OCI-LY1 (cell line): ENCODE results near the gene RUFY3.

Source experiments
- H2AFZ ChIP-seq: fragments of 200-600 bp; sonication (generic), shearing (Covaris generic); 2 replicates; pipeline ENCODE4 v1.6.0; 2014; ENCODE audit warnings: antibody characterized with exemption, mild to moderate bottlenecking, low read length
- H3F3A ChIP-seq: fragments of 200-600 bp; sonication (generic), shearing (Covaris generic); 2 replicates; pipeline ENCODE4 v1.6.0; 2014; ENCODE audit warnings: mild to moderate bottlenecking, antibody characterized with exemption, low read length, moderate library complexity; ENCODE audit not compliant: insufficient read depth
- H3K27ac ChIP-seq: fragments of 200-600 bp; sonication (generic); 2 replicates; pipeline ENCODE4 v1.5.1; 2014; ENCODE audit warnings: low read length, mixed run types, mild to moderate bottlenecking, low read depth; ENCODE audit not compliant: poor library complexity, severe bottlenecking
- H3K27me3 ChIP-seq: fragments of 200-600 bp; sonication (generic); 2 replicates; pipeline ENCODE4 v1.6.0; 2014; ENCODE audit warnings: antibody characterized with exemption, mild to moderate bottlenecking, low read length, moderate library complexity; ENCODE audit not compliant: insufficient read depth
- H3K36me3 ChIP-seq: fragments of 200-600 bp; sonication (generic); 2 replicates; pipeline ENCODE4 v1.6.1; 2014; ENCODE audit warnings: mild to moderate bottlenecking, antibody characterized with exemption, low read length, moderate library complexity, mixed read lengths; ENCODE audit not compliant: insufficient read depth
- H3K4me1 ChIP-seq: fragments of 200-600 bp; sonication (generic); 2 replicates; pipeline ENCODE4 v1.5.1; 2014; ENCODE audit warnings: mild to moderate bottlenecking, low read length, moderate library complexity; ENCODE audit not compliant: insufficient read depth, severe bottlenecking
- H3K4me2 ChIP-seq: fragments of 200-600 bp; sonication (generic), shearing (Covaris generic); 2 replicates; pipeline ENCODE4 v1.6.1; 2014; ENCODE audit warnings: low read length
- H3K4me3 ChIP-seq: fragments of 200-600 bp; sonication (generic); 2 replicates; pipeline ENCODE4 v1.5.1; 2014; ENCODE audit warnings: low read length, low read depth, mild to moderate bottlenecking, mixed read lengths; ENCODE audit not compliant: poor library complexity, severe bottlenecking
- H3K79me2 ChIP-seq: fragments of 200-600 bp; shearing (Covaris generic); 2 replicates; pipeline ENCODE4 v1.6.1; 2016; ENCODE audit warnings: mixed run types, low read length, mixed read lengths; ENCODE audit not compliant: insufficient read depth
- H3K9ac ChIP-seq: fragments of 200-600 bp; sonication (generic), shearing (Covaris generic); 2 replicates; pipeline ENCODE4 v1.6.1; 2014; ENCODE audit warnings: mild to moderate bottlenecking, low read length, mixed read lengths
- H3K9me2 ChIP-seq: fragments of 200-600 bp; sonication (generic), shearing (Covaris generic); 2 replicates; pipeline ENCODE4 v1.6.1; 2014; ENCODE audit warnings: low read depth, mild to moderate bottlenecking, low read length, mixed read lengths
- H3K9me3 ChIP-seq: fragments of 200-600 bp; shearing (Covaris generic); 2 replicates; pipeline ENCODE4 v1.6.1; 2014; ENCODE audit warnings: low read length, mixed read lengths
- H4K20me1 ChIP-seq: fragments of 200-600 bp; sonication (generic), shearing (Covaris generic); 2 replicates; pipeline ENCODE4 v1.6.0; 2016; ENCODE audit warnings: mild to moderate bottlenecking, low read length; ENCODE audit not compliant: insufficient read depth
- CTCF ChIP-seq: fragments of 200-600 bp; sonication (generic), shearing (Covaris generic); IDR thresholded peaks from 2 replicates; pipeline ENCODE4 v1.5.1; 2017; ENCODE audit warnings: mild to moderate bottlenecking, antibody characterized with exemption, low read length, moderate library complexity, mixed read lengths
- EZH2 ChIP-seq: fragments of 200-600 bp; sonication (generic), shearing (Covaris generic); IDR thresholded peaks from 2 replicates; pipeline ENCODE4 v1.8.0; 2017; ENCODE audit warnings: borderline replicate concordance, mixed run types, mild to moderate bottlenecking, antibody characterized with exemption, low read length, moderate library complexity, mixed read lengths

Gene RUFY3

GRCh38 chr4:70831293-70831692, 109.5 kb downstream of the RUFY3 start:
- no peak overlapping the region for H2AFZ ChIP-seq
- H3K36me3 ChIP-seq, result peaks cover 92% of the 10 kb centered on the region
- peaks cover 16% of the 10 kb centered on the region for H3K79me2 ChIP-seq
- H4K20me1 ChIP-seq, result no peaks in the 10 kb centered on the region
- TF ChIP-seq EZH2, result no peak
- no peak for TF ChIP-seq CTCF
- H3K27me3 ChIP-seq, result no peaks in the 10 kb centered on the region
- H3K4me1 ChIP-seq, result peaks cover 2% of the 10 kb centered on the region
- H3K27ac ChIP-seq, result no peak overlapping the region
- H3K9me3 ChIP-seq, result no peaks in the 10 kb centered on the region
- no peaks in the 10 kb centered on the region for H3F3A ChIP-seq
- H3K4me3 ChIP-seq, result no peak overlapping the region
- H3K9me2 ChIP-seq, result no peaks in the 10 kb centered on the region
- H3K4me2 ChIP-seq, result no peak overlapping the region
- H3K9ac ChIP-seq, result no peak overlapping the region

- Histone ChIP-seq H3K27ac (no peak overlapping the region), H3K27me3 (no peaks in the 10 kb centered on the region), H3K36me3 (peaks cover 78% of the 10 kb centered on the region), H3K9me3 (no peaks in the 10 kb centered on the region), H3K4me1 (peaks cover 23% of the 10 kb centered on the region), H4K20me1 (no peaks in the 10 kb centered on the region), H3K4me2 (no peak overlapping the region), H2AFZ (no peak overlapping the region), H3F3A (no peaks in the 10 kb centered on the region), H3K79me2 (peaks cover 40% of the 10 kb centered on the region), H3K9me2 (no peaks in the 10 kb centered on the region), H3K9ac (no peak overlapping the region), H3K4me3 (no peak overlapping the region)
- TF ChIP-seq CTCF (no peak), EZH2 (no peak)
Measured at GRCh38 chr4:70833675-70834074, 111.9 kb downstream of the RUFY3 start.

GRCh38 chr4:70836081-70836480, 114.3 kb downstream of the RUFY3 start:
- Histone ChIP-seq H3K4me1 (peaks cover 23% of the 10 kb centered on the region), H4K20me1 (no peaks in the 10 kb centered on the region), H3K79me2 (peaks cover 43% of the 10 kb centered on the region), H2AFZ (no peak overlapping the region), H3K4me3 (no peak overlapping the region), H3F3A (peaks cover 1% of the 10 kb centered on the region; the same call in 1 of the 2 replicates), H3K27ac (no peak overlapping the region), H3K9ac (no peak overlapping the region), H3K9me2 (no peaks in the 10 kb centered on the region), H3K9me3 (no peaks in the 10 kb centered on the region), H3K36me3 (peaks cover 57% of the 10 kb centered on the region), H3K4me2 (peak overlapping the region; percentile 2; the same call in 1 of the 2 replicates), H3K27me3 (no peaks in the 10 kb centered on the region)
- TF ChIP-seq EZH2 (no peak), CTCF (no peak)
